Esophagus squamous epithelium (tissue), 5 donors: ENCODE measurements around the gene PSME3. TPM values are rescaled to one million over a fixed set of nuclear protein-coding genes. Genes with fewer than 3 reads are reported as not detected.
A peak's percentile ranks its signal among the peaks of the same experiment; 100 is the strongest.

Experiments used
- DNase-seq: peaks from one replicate; lab custom pipeline; 2025; lab: John Stamatoyannopoulos, UW
- H3K27ac ChIP-seq, 4 donors: fragments of 200-600 bp; sonication (generic); one replicate each; pipeline ENCODE4 v1.5.1; 2016 to 2019; ENCODE audit warnings: mild to moderate bottlenecking in 1 of 4
- H3K27me3 ChIP-seq, 4 donors: fragments of 200-600 bp; sonication (generic); 1 replicate in 3 of 4; 2 replicates in 1 of 4; pipeline versions ENCODE4 v1.5.1 to v1.6.0; 2017 to 2021; ENCODE audit warnings: antibody characterized with exemption in 1 of 4
- H3K36me3 ChIP-seq, 3 donors: fragments of 200-600 bp; sonication (generic); one replicate each; pipeline ENCODE4 v1.5.1; 2016 to 2019
- H3K4me1 ChIP-seq, 3 donors: fragments of 200-600 bp; sonication (generic); one replicate each; pipeline ENCODE4 v1.5.1; 2017 to 2019
- H3K4me3 ChIP-seq, 4 donors: fragments of 200-600 bp; sonication (generic); 1 replicate in 3 of 4; 2 replicates in 1 of 4; pipeline ENCODE4 v1.5.1; 2016 to 2019; ENCODE audit warnings: mild to moderate bottlenecking in 2 of 4, moderate library complexity in 1 of 4
- H3K9me3 ChIP-seq, 3 donors: fragments of 200-600 bp; sonication (generic); one replicate each; pipeline ENCODE4 v1.5.1; 2016 to 2019
- CTCF ChIP-seq, 6 experiments: fragments of 450-650 bp in 4 of 6; fragments of 200-600 bp in 2 of 6; sonication (generic) in 2 of 6; IDR thresholded peaks; one replicate each; pipeline ENCODE4 v1.5.1; 2016 to 2019; ENCODE audit warnings: antibody characterized with exemption in 6 of 6, mild to moderate bottlenecking in 4 of 6, moderate library complexity in 4 of 6
- POLR2A ChIP-seq, 4 donors: fragments of 450-650 bp; IDR thresholded peaks; one replicate each; pipeline ENCODE4 v1.6.1; 2017; ENCODE audit warnings: antibody characterized with exemption in 4 of 4, mild to moderate bottlenecking in 4 of 4, moderate library complexity in 3 of 4
- WGBS, 2 donors: methylation state at CpG; one replicate each; pipeline ENCODE4 v1.1.5; 2018; 5-methylcytosine and 5-hydroxymethylcytosine counted together
- intact Hi-C: fragments of 100-400 bp; cut with DNase I; formaldehyde crosslinking; loops from one replicate; pipeline ENCODE4 v1.15.0; 2022
- total RNA-seq, 4 donors: library from RNA; depleted of rRNA; stranded (reverse); fragments of >200 nt; gene quantifications; one replicate each; pipeline ENCODE4 v1.1.0, GENCODE V29; 2016
- donor health status: DM: yes; HTN: yes; CAD: no.

Gene PSME3
- total RNA-seq, 4 donors from 2014 or later: 91.0 to 121 (median 93.7) TPM

DNA sequence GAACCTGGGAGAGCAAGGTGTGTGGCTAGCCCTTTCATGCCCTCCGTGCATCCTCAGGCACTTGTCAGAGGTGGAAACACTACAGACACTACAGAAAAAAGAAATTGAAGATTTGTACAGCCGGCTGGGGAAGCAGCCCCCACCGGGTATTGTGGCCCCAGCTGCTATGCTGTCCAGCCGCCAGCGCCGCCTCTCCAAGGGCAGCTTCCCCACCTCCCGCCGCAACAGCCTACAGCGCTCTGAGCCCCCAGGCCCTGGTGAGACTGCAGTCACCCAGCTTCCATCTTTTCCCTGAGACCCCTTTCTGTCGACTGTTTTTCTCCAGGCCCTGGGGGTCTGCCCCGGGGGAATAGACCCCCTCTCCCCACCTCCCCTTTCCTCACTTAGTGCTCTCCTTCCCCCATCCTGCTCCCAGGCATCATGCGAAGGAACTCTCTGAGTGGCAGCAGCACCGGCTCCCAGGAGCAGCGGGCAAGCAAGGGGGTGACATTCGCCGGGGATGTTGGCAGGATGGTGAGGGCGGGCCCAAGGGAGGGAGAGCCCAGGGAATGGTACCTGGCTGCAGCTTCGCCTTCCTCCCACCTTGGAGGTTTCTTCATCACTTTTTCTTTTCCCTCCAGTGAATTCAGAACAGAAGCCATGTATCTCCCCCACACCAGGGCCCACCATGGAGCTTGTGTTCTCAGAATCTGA is 37.0 kb upstream of the PSME3 start:
- Histone ChIP-seq H3K4me1 (peaks cover 29 to 40% (median 29%) of the 10 kb centered on the region in 3 donors), H3K4me3 (no peak overlapping the region), H3K9me3 (no peaks in the 10 kb centered on the region), H3K27ac (peak overlapping the region in 3 of 4 donors; percentile 87 to 90 (median 88)), H3K36me3 (peaks cover 0 to 22% (median 5%) of the 10 kb centered on the region in 3 donors), H3K27me3 (no peaks in the 10 kb centered on the region)
- 89 to 92% methylated on average over 14 to 17 of the region's 18 CpGs for WGBS, 2 donors
- intact Hi-C loops: no loop called here
- TF ChIP-seq CTCF (IDR thresholded peaks at IDR 0.05) (no peak), POLR2A (IDR thresholded peaks at IDR 0.05) (no peak)
- DNase-seq: no peak

DNA sequence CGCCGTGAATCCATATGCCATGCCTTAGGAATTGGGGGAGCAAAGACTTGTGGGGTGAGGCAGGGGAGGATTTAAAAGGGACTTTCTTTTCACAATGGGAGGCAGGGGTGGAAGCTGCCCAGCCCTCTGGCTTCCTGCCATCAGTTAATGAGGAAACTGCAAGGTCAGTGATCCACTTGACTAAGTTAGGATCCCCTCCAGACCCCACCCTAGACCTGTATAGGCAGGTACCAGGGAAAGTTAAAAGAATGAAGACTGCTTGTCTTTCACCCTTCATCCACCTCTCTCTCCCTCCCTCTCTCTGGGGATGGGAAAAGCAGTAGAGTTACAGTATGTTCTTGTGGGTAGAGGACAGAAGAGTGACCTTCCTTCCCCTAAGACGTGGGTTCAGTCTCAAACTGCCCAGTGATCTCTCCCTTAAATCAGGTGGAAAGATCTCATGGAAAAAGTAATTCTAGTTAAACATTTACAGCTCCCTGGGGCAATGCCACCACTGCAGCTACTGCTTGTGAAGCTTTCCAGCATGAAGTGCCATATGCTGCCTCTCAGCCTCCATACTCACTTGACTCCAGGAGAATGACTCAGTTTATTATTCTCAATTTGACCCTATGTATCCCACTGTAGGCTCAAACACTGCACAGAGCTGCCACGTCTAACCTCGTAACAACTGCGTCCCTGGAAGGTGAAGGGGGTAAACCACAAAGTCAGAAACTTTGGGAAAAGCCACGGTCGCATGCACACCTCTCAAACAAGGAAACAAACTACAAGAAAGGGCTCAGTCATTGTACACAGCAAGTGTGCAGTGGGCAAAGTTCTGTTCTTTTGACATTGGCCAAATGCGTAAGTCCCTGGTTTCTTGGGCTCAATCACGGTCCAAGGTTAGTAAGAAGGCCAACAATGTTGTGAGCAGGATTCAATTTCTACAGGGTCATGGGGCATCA is 35.9 kb upstream of the PSME3 start:
- TF ChIP-seq POLR2A (IDR thresholded peaks at IDR 0.05) (no peak), CTCF (IDR thresholded peaks at IDR 0.05) (no peak)
- peak overlapping the region; percentile 84 to 90 (median 88) for H3K27ac ChIP-seq
- no peaks in the 10 kb centered on the region for H3K9me3 ChIP-seq
- H3K4me3 ChIP-seq: peak overlapping the region; percentile 73 to 92 (median 84)
- peaks cover 29 to 40% (median 29%) of the 10 kb centered on the region in 3 donors for H3K4me1 ChIP-seq
- intact Hi-C loops: no loop called here
- WGBS, 2 donors: 53 to 70% methylated on average over 8 to 10 of the region's 10 CpGs
- H3K27me3 ChIP-seq: no peaks in the 10 kb centered on the region
- H3K36me3 ChIP-seq: peaks cover 0 to 22% (median 5%) of the 10 kb centered on the region in 3 donors
- no peak for DNase-seq

DNA sequence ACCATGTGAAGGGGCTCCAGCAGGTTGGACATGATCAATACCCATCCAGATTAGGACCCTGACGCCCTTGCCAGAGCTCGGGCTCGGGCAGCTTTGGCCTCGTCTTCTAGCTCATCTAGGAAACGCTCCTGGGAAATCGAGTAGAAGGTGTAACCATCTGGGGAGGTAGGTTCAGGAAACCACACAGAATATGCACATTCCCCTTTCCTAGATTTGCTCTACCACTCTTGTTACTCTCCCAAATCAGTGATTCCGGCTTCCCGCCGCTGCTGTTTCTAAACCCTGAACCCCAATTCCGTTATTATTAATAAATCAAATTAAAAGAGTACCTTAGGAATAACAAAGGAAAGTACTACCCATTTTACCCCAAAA is 35.2 kb upstream of the PSME3 start:
- no peaks in the 10 kb centered on the region for H3K9me3 ChIP-seq
- H3K27ac ChIP-seq: peak overlapping the region; percentile 84 to 90 (median 88)
- H3K36me3 ChIP-seq: peaks cover 0 to 22% (median 5%) of the 10 kb centered on the region in 3 donors
- no peak for DNase-seq
- intact Hi-C loops: no loop called here
- TF ChIP-seq CTCF (IDR thresholded peaks at IDR 0.05): no peak
- TF ChIP-seq POLR2A (IDR thresholded peaks at IDR 0.05): no peak
- H3K4me1 ChIP-seq: peaks cover 29 to 40% (median 29%) of the 10 kb centered on the region in 3 donors
- H3K27me3 ChIP-seq: no peaks in the 10 kb centered on the region
- 15% methylated on average over 8 to 10 of the region's 10 CpGs for WGBS, 2 donors
- H3K4me3 ChIP-seq: peak overlapping the region; percentile 73 to 92 (median 84)

GRCh38 chr17:42798383-42799380 is 34.5 kb upstream of the PSME3 start, which contains the start of the genes CNTD1 and COA3:
Gene CNTD1, plus strand, starts transcription at chr17:42798861. Its CDS starts 207 bp downstream, at chr17:42799068.
Gene COA3, minus strand, starts transcription at chr17:42798704. Its CDS starts 23 bp downstream, at chr17:42798681.
- Histone ChIP-seq H3K27me3 (no peaks in the 10 kb centered on the region), H3K4me1 (peaks cover 29 to 40% (median 29%) of the 10 kb centered on the region in 3 donors), H3K9me3 (no peaks in the 10 kb centered on the region), H3K36me3 (peaks cover 0 to 22% (median 5%) of the 10 kb centered on the region in 3 donors), H3K27ac (peak within 1 kb of the TSS; percentile 84 to 90 (median 88)), H3K4me3 (peak within 1 kb of the TSS; percentile 73 to 92 (median 84))
- intact Hi-C loops: no loop called here
- TF ChIP-seq CTCF (IDR thresholded peaks at IDR 0.05): peak in 2 of 6 experiments; percentile 4 to 19
- TF ChIP-seq POLR2A (IDR thresholded peaks at IDR 0.05): peak in 1 of 4 donors; percentile 34
- no peak for DNase-seq
- WGBS, 2 donors: 40 to 46% methylated on average over 17 to 35 of the region's 66 CpGs
